ENCODE measurements around the gene CCNY.
"Not testable (repeated sequence)": the region's sequence is repeated elsewhere in the genome, so short reads cannot be mapped to it uniquely, and the experiment has no call there.

Gene CCNY

GRCh38 chr10:35493196-35494118, 157.1 kb downstream of the CCNY start:
- no peak for DNase-seq

- DNase-seq = no peak
Measured at GRCh38 chr10:35495521-35496119, 159.3 kb downstream of the CCNY start.

GRCh38 chr10:35497909-35498308, 161.6 kb downstream of the CCNY start:
- DNase-seq = no peak

GRCh38 chr10:35498693-35499092, 162.4 kb downstream of the CCNY start:
- no peak for DNase-seq

GRCh38 chr10:35501923-35502322, 165.6 kb downstream of the CCNY start:
- DNase-seq = no peak

GRCh38 chr10:35502692-35503091, 166.4 kb downstream of the CCNY start:
- DNase-seq = no peak

DNA sequence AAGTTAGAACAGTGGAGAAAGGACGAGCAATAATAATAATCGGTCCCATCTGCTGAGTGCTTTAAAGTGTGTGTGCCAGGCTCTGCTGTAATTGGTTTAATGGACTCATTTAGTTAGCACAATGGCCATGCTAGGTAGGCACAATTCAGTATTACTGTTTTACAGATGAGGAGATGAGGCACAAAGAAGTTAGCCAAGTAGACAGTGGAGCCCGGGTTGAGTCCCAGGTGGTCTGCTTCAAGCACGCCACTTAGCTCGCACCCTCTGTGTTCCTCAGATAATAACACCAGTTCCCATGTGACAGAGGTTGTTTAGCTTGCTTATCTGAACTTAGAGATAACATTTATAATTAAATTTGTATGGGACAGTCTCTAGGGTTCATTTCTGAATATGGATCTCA, 167.3 kb downstream of the CCNY start:
- DNase-seq = no peak

- DNase-seq = no peak
Measured at GRCh38 chr10:35504132-35504531, 167.8 kb downstream of the CCNY start.

DNA sequence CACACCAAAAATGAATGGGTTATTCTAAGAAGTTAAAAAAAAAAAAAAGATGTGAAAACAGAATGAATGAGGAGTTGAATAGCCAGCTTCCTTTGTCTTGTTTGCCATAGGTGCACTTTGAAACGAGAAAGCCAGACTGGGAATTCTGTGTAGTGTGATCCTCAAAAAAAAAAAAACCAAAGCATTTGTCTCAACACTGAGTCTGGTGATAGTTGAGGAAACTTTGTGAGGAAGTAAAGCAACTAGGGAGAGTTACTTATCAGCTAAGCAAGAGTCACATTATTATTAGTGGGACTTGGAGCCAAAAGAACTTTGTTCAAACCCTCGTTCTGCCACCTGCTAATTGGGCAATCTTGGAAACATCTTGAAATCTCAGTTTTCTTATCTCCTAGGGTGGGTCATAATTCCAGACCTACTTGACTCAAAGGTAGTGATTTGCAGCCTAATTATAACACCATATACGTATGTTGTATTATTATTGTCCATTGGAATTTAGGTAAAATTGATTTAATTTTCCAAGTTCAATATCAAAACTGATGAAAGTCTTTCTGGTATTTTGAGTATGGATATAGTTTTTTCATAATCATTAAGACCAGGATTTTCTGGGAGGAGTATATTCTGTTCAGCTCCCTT, 169.0 kb downstream of the CCNY start:
- DNase-seq = no peak

DNA sequence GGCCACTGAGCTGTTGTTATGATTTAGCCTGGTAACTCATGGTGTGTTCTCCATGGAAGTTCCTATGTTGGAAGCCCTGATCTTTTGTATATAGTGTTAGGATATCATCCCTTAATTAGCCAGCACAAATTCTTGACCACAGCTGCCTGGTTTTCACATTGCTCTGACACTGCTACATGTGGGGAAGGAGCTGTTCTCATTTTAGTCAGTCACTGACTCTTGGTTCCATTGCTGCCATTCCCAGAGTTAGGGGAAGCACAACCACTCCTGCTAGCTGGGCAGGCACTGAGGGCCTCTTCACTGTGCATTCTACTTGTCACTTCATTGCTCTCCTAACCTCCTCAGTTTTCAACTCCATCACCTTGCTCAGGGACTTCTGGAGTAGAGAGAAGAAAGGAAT, 170.4 kb downstream of the CCNY start:
- no peak for DNase-seq

DNA sequence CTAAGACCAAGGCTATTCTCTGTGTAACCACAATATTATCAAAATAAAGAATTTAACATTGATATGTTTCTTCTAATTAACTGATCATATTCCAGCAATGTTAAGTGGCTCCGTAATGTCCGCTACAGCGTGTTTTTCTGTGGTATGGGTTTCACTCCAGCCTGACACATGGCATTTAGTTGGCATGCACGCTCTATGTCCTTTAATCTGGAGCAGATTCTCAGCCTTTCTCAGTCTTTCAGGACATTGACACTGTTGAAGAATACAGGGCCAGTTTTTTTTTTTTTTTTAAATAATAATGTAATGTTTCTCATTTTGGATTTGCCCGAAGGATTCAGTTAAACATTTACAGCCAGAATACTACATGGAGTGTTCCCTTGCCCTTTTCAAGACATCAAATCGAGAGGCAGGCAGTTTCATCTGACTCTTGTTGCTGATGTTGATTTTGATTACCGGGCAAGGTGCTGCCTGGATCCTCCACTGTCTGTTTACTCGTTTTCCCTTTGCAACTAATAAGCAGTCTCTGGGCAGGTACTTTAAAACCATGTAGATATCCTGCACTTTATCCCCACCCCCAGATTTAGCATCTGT, 171.3 kb downstream of the CCNY start:
- no peak for DNase-seq

- no peak for DNase-seq
Measured at GRCh38 chr10:35508647-35509046, 172.3 kb downstream of the CCNY start.

GRCh38 chr10:35510891-35511290, 174.6 kb downstream of the CCNY start:
- no peak for DNase-seq

DNA sequence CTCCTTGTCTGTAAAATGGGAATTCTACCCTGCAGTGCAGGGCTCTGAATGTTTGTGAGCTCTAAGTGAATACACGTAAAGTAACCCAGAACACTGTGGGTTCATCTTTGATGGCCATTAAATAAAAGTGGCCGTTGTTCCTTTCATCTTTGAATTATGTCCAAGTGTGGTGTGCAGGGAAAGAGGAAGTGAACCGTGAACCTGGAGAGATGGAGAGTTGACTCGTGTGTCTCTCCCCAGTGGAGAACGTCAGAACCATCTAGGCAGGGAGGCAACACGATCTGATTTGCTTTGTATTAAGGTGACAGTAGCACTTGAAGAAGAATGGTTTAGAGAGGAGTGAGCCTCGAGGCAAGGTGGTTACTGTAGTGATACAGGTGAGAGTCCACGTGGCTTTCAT, 175.3 kb downstream of the CCNY start:
- DNase-seq = no peak

- DNase-seq = no peak
Measured at GRCh38 chr10:35516102-35516670, 179.9 kb downstream of the CCNY start.

GRCh38 chr10:35517431-35518181, 181.3 kb downstream of the CCNY start:
- DNase-seq = no peak

GRCh38 chr10:35518187-35518586, 181.9 kb downstream of the CCNY start:
- not testable (repeated sequence) for DNase-seq

DNA sequence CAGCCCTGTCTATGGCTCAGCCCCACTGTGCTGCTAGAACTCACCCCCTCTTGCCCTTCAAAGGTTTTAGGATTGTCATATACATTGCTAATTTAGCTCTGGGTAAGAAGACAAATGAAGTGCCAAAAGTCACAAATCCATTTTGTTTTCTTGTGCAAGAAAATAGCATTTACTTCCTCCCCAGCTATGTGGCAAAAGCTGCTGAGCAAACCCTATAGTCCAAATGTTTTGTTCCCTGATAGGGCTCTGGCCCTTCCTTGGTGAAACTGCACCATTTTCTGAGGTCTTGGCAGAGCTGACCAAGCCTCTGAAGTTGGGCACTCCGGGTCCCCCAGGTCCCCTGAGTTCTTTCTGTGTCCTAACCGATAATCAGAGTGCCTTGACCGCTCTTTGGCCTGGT, 184.7 kb downstream of the CCNY start:
- no peak for DNase-seq

DNA sequence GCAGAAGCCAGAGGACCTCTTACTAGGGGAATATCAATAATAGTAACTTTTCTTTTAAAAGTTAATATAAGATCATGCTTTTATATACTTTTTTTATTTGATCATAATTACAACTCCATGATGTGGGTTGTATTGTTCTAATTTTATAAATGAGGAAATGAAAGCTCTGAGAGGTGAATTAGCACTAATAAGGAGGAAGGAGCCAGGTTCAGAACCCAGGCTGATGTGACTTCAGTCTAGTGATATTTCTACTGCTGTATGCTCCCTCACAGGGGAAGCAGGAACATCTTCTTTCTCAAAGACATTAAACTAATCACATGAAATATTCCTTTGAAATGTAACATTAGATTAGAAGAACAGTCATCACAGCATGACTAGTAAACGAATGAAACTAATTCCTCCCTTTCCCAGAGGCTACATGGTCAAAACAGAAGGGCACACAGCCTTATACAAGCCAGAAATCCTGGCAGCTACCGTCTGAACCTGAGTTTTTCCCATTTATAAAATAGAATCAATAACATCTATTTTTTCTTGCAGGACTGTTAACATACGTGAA, 187.4 kb downstream of the CCNY start:
- DNase-seq = no peak

- no peak for DNase-seq
Measured at GRCh38 chr10:35526746-35527145, 190.4 kb downstream of the CCNY start.

- DNase-seq = no peak
Measured at GRCh38 chr10:35532141-35532540, 195.8 kb downstream of the CCNY start.

- peak; percentile 1 for DNase-seq
Measured at GRCh38 chr10:35533565-35533964, 197.3 kb downstream of the CCNY start.
